Ovary (tissue), 3 donors: ENCODE data around the gene COMMD10.

ENCODE experiments used
- CTCF ChIP-seq, 3 donors: fragments of 450-650 bp in 2 of 3; fragments of 200-600 bp in 1 of 3; IDR thresholded peaks; one replicate each; pipeline versions ENCODE4 v1.5.1 to v1.8.0; 2016 to 2022; ENCODE audit warnings: antibody characterized with exemption in 3 of 3, mild to moderate bottlenecking in 1 of 3
- EP300 ChIP-seq: sonication (generic); formaldehyde crosslinking; IDR thresholded peaks from one replicate; pipeline ENCODE4 v1.6.1; 2017; ENCODE audit warnings: antibody characterized with exemption
- POLR2A ChIP-seq: fragments of 450-650 bp; IDR thresholded peaks from one replicate; pipeline ENCODE4 v1.6.1; 2017; ENCODE audit warnings: antibody characterized with exemption, mild to moderate bottlenecking, moderate library complexity
- donor health status: DM: no; HTN: no; CAD: no.

DNA sequence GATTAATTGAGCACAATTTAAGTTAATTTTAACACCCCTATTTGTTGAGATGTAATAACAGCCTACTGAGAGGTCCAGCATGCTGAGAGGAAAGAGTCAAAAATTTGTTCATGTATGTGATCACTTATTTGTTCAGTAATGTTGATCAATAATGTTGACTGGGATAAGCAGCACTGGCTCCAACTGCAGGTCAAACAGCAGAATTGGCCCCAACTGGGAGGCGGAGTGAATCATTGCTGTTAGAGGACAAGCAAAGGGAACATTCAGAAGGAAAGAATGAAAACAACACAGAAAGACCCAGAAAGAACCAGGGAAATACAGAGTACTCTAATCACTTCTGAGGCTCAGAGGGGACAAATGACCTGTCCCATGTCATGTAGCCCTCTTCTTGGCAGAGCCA lies 221.1 kb downstream of the COMMD10 start:
- TF ChIP-seq POLR2A, result no peak
- no peak for TF ChIP-seq CTCF (IDR thresholded peaks at IDR 0.05)
- no peak for TF ChIP-seq EP300
